ENCODE data around the gene EPS8L3. TPM values are rescaled to one million over a fixed set of nuclear protein-coding genes. Genes with fewer than 3 reads are reported as not detected.

The EPS8L3 gene
- total and polyA plus RNA-seq, 2 of the 4 experiments (the other 2 are of a cell fraction), result not detected

DNA sequence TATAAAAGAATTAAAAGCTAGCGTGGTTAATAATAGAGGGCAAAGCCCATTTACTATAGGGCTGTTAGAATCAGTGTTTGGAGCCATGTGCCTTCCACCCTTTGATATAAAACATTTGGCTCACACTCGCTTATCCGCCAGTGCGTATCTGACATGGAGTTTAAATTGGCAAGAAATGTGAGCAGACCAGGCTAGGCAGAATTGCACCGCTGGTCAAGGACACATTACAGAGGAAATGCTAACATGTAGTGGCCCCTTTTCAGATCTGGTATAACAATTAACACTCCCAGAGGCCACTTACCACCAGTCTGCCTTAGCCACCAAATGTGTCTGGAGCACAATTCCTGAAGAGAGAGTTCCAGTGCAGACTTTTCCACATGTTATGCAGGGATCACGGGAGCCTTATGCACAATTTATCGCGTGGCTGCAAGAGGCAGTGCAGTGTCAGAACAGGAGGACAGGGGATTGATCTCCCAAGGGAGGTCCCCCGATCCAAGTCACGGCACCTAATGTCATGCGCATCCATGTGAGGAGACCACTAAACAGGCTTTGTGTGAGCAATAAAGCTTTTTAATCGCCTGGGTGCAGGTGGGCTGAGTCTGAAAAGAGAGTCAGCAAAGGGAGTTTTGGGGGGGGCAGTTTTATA lies 36.9 kb downstream of the EPS8L3 start:
- POLR2A ChIA-PET (ENCODE audit: unreplicated experiment), result no interaction called here
- H3K14ac ChIP-seq (replicated peaks; ENCODE audit: low read depth, low read length), result no peak overlapping the region
- H2BK15ac ChIP-seq (ENCODE audit: low read depth, low read length), result no peak overlapping the region
- H2AK5ac ChIP-seq (ENCODE audit: low read depth, low read length), result no peak overlapping the region
- WGBS, 2 experiments (ENCODE audit: extremely low coverage in 2 of 2, insufficient read length in 1 of 2), result 87% methylated on average over 6 of the region's 12 CpGs; no CpG with 5 or more reads in 1 of the 2 experiments
- H3K4me3 ChIP-seq (ENCODE audit: insufficient read depth, low read depth, low read length), result no peak overlapping the region
- H2AK9ac ChIP-seq (replicated peaks; ENCODE audit: low read depth, low read length, poor library complexity), result no peak overlapping the region
- H3K9ac ChIP-seq (ENCODE audit: low read depth, low read length), result no peak overlapping the region
- H3K79me1 ChIP-seq (ENCODE audit: low read depth in 1 of 2, low read length in 2 of 2), result no peaks in the 10 kb centered on the region
- H3K9me1 ChIP-seq (ENCODE audit: insufficient read depth, low read length), result 0 out of 2 replicates have a peak, but pooled peaks cover 3% of the 10 kb centered on the region
- intact Hi-C loops (cut with micrococcal nuclease), result no loop called here
- no peaks in the 10 kb centered on the region; the same call in 1 of the 2 replicates for H3K9me3 ChIP-seq (ENCODE audit: control insufficient read depth, insufficient read depth, low read length)
- DNase-seq, result no peak
- H3K4ac ChIP-seq (ENCODE audit: low read depth, low read length), result no peak overlapping the region
- H3K18ac ChIP-seq (ENCODE audit: low read depth, low read length), result no peak overlapping the region
- H3K4me1 ChIP-seq (ENCODE audit: control insufficient read depth, insufficient read depth, low read length), result peaks cover 2% of the 10 kb centered on the region; the same call in 1 of the 2 replicates
- no peak for ATAC-seq (ENCODE audit: low read depth)
- H2AFZ ChIP-seq (replicated peaks; ENCODE audit: low read length, poor library complexity), result no peak overlapping the region
- no TSS peak for BruUV-seq (replicated peaks)
- dilution Hi-C loops (cut with HindIII; ENCODE audit: low sequenced_read_pairs, unreplicated experiment), result no loop called here
- H3K27ac ChIP-seq (ENCODE audit: insufficient read depth, low read length), result no peak overlapping the region
- H2BK5ac ChIP-seq (ENCODE audit: low read depth, low read length, poor library complexity, severe bottlenecking), result no peak overlapping the region
- no peak overlapping the region for H4K5ac ChIP-seq (ENCODE audit: low read depth, low read length)
- no peak overlapping the region for H4K8ac ChIP-seq (ENCODE audit: low read depth in 2 of 2, low read length in 2 of 2)
- CTCF ChIA-PET, result interaction anchor here (0.7 kb wide), 1 partner anchor 73 kb away, joined by 3 read pairs; no protein-coding TSS in a partner anchor
- in situ Hi-C loops (cut with MboI; ENCODE audit: low sequenced_read_pairs), result no loop called here
- no peak overlapping the region for H2BK20ac ChIP-seq (ENCODE audit: low read depth, low read length)
- no peaks in the 10 kb centered on the region for H3K36me3 ChIP-seq (ENCODE audit: control insufficient read depth, insufficient read depth, low read length)
- no peak overlapping the region for H3K56ac ChIP-seq (ENCODE audit: extremely low read depth, insufficient read depth, low read length)
- no peaks in the 10 kb centered on the region for H4K20me1 ChIP-seq (ENCODE audit: insufficient read depth, low read length)
- no peak overlapping the region for H3K4me2 ChIP-seq (ENCODE audit: low read depth, low read length)
- TF ChIP-seq POLR2A (IDR thresholded peaks at IDR 0.05; ENCODE audit: low read depth, low read length) (no peak), RCOR1 (IDR thresholded peaks at IDR 0.05; ENCODE audit: insufficient replicate concordance, low read length) (no peak), USF2 (IDR thresholded peaks at IDR 0.05; ENCODE audit: low read depth, low read length) (no peak), MAFK (IDR thresholded peaks at IDR 0.05; ENCODE audit: low read depth, low read length) (no peak), CEBPB (IDR thresholded peaks at IDR 0.05; ENCODE audit: low read depth, low read length) (no peak), CHD1 (IDR thresholded peaks at IDR 0.05; ENCODE audit: low read depth, low read length) (no peak), FOS (IDR thresholded peaks at IDR 0.05; ENCODE audit: low read depth, low read length) (no peak)
- TF ChIP-seq, protein P1, sequence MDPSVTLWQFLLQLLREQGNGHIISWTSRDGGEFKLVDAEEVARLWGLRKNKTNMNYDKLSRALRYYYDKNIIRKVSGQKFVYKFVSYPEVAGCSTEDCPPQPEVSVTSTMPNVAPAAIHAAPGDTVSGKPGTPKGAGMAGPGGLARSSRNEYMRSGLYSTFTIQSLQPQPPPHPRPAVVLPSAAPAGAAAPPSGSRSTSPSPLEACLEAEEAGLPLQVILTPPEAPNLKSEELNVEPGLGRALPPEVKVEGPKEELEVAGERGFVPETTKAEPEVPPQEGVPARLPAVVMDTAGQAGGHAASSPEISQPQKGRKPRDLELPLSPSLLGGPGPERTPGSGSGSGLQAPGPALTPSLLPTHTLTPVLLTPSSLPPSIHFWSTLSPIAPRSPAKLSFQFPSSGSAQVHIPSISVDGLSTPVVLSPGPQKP (IDR thresholded peaks at IDR 0.05; ENCODE audit: borderline replicate concordance, low read depth, low read length), result no peak
- no peak overlapping the region for H4K91ac ChIP-seq (ENCODE audit: insufficient read depth, low read depth, low read length)
- H2BK120ac ChIP-seq (ENCODE audit: low read depth, low read length), result no peak overlapping the region
- H3K23ac ChIP-seq (ENCODE audit: low read depth, low read length), result no peak overlapping the region
- H3K27me3 ChIP-seq (ENCODE audit: control insufficient read depth, insufficient read depth, low read length), result peaks cover 7% of the 10 kb centered on the region

Data from IMR-90 (cell line).